ENCODE results near the gene KIF1A. TPM values are rescaled to one million over a fixed set of nuclear protein-coding genes. Genes with fewer than 3 reads are reported as not detected.

The KIF1A gene
- total and polyA plus RNA-seq, 10 of the 15 experiments (the other 5 are each of a cell fraction or from before 2014, with no cell fraction given): 0.04 to 0.95 (median 0.06) TPM; not detected in 5

- BruUV-seq (replicated peaks): no TSS peak
- intact Hi-C loops (cut with micrococcal nuclease; ENCODE audit: unreplicated experiment): no loop called here
- no peaks in the 10 kb centered on the region for H3K79me2 ChIP-seq (ENCODE audit: control insufficient read depth, insufficient read depth, low read length)
- no peaks in the 10 kb centered on the region for H3K4me1 ChIP-seq (ENCODE audit: control insufficient read depth, insufficient read depth, low read length)
- H3K9ac ChIP-seq (ENCODE audit: control insufficient read depth, insufficient read depth, low read length): no peak overlapping the region
- ATAC-seq (no peak), DNase-seq (ENCODE audit: low read depth, low spot score) (no peak), FAIRE-seq (no peak)
- CTCF ChIA-PET: no interaction called here
- POLR2A ChIA-PET: no interaction called here
- no peak overlapping the region for H2AFZ ChIP-seq (ENCODE audit: control insufficient read depth, low read depth, low read length)
- no peaks in the 10 kb centered on the region for H3K36me3 ChIP-seq (ENCODE audit: control insufficient read depth in 2 of 2, insufficient read depth in 2 of 2, low read length in 1 of 2)
- no peak for TF ChIP-seq TCF12 (IDR thresholded peaks at IDR 0.05; ENCODE audit: low read depth, low read length)
- no peak for TF ChIP-seq ZNF217 (IDR thresholded peaks at IDR 0.05)
- TF ChIP-seq, protein P1, sequence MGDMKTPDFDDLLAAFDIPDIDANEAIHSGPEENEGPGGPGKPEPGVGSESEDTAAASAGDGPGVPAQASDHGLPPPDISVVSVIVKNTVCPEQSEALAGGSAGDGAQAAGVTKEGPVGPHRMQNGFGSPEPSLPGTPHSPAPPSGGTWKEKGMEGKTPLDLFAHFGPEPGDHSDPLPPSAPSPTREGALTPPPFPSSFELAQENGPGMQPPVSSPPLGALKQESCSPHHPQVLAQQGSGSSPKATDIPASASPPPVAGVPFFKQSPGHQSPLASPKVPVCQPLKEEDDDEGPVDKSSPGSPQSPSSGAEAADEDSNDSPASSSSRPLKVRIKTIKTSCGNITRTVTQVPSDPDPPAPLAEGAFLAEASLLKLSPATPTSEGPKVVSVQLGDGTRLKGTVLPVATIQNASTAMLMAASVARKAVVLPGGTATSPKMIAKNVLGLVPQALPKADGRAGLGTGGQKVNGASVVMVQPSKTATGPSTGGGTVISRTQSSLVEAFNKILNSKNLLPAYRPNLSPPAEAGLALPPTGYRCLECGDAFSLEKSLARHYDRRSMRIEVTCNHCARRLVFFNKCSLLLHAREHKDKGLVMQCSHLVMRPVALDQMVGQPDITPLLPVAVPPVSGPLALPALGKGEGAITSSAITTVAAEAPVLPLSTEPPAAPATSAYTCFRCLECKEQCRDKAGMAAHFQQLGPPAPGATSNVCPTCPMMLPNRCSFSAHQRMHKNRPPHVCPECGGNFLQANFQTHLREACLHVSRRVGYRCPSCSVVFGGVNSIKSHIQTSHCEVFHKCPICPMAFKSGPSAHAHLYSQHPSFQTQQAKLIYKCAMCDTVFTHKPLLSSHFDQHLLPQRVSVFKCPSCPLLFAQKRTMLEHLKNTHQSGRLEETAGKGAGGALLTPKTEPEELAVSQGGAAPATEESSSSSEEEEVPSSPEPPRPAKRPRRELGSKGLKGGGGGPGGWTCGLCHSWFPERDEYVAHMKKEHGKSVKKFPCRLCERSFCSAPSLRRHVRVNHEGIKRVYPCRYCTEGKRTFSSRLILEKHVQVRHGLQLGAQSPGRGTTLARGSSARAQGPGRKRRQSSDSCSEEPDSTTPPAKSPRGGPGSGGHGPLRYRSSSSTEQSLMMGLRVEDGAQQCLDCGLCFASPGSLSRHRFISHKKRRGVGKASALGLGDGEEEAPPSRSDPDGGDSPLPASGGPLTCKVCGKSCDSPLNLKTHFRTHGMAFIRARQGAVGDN (IDR thresholded peaks at IDR 0.05): no peak
- TF ChIP-seq MEF2B (IDR thresholded peaks at IDR 0.05; ENCODE audit: partially characterized antibody, poor library complexity, severe bottlenecking): no peak
- no peak for TF ChIP-seq RAD51 (IDR thresholded peaks at IDR 0.05)
- TF ChIP-seq CBX5 (IDR thresholded peaks at IDR 0.05; ENCODE audit: low read depth): no peak
- TF ChIP-seq SIN3A (IDR thresholded peaks at IDR 0.05; ENCODE audit: low read depth, low read length): no peak
- H3K9me3 ChIP-seq (replicated peaks; ENCODE audit: control insufficient read depth, insufficient read depth, low read length): no peaks in the 10 kb centered on the region
- in situ Hi-C loops (cut with MboI): no loop called here
- no peak overlapping the region for H3K4me3 ChIP-seq
- WGBS (ENCODE audit: insufficient coverage, insufficient replicate concordance, low lambda C conversion rate, missing lambda C conversion rate): 36% methylated on average over 26 of the region's 26 CpGs
- H4K20me1 ChIP-seq (ENCODE audit: control insufficient read depth, insufficient read depth): no peaks in the 10 kb centered on the region
- RAD21 ChIA-PET (ENCODE audit: unreplicated experiment): no interaction called here
- H3K27ac ChIP-seq (ENCODE audit: control insufficient read depth, insufficient read depth): no peak overlapping the region
- SMC1A ChIA-PET (ENCODE audit: uncharacterized antibody, unreplicated experiment): no interaction called here
- no peak overlapping the region for H3K4me2 ChIP-seq (ENCODE audit: control insufficient read depth, insufficient read depth)
- no peaks in the 10 kb centered on the region; a peak in 2 of 4 replicates for H3K27me3 ChIP-seq (replicated peaks in 1 of 2; ENCODE audit: control insufficient read depth in 2 of 2, insufficient read depth in 2 of 2, low read length in 1 of 2)
These were observed 105.9 kb downstream of the KIF1A start for GRCh38 chr2:240713928-240714746.
